ENCODE results near the gene LNP1.

DNA sequence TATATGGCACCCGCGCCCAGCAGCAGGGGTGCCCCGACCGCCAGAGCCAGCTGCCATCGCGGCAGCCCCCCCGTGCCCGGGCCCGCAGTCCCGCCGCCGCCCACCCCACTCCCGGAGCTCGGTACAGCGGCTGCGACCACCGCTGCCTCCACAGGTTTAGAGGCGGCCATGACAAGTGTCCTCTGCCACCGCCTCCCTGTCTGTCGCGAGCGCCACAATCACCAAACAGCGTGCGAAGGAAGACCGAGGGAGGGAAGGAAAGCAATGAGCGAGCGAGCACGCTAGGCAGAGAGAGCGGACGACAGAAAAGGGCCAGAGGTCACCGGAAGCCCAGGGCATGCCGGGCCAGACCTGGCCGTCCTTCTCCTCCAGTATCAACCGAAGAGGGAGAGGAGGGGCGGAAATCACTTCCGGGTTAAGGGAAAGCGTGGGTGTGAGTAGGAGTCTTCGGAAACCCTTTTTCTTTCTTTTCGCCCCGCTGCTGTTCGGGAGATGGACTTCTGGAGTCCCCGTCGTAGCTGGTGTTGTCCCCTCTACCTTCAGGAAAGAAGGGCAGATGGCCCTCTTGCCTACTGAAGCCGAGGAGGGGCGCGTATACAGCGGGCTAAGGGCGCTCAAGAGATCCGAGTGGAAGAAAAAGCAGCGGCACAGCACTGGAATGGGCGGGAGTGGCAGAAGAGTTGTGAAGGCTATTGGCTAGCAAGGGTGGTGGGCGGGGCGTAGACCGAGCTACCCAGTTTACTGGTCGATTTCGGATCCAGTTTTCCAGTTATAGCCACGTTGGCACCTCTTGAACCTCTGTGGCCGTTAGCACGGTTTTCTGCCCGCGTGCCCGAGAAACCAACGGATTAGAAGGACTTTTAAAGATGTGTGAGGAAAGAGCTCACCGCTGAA, at the start of gene LNP1, which contains the start of gene TOMM70:
- no peak for TF ChIP-seq EZH2 (IDR thresholded peaks at IDR 0.05; ENCODE audit: insufficient read depth, poor library complexity, severe bottlenecking)
- TF ChIP-seq EZH2phosphoT487 (IDR thresholded peaks at IDR 0.05; ENCODE audit: insufficient read depth, low read depth): no peak

Measured in GM23248 (cell line).